OCI-LY7 (cell line): Measurements from ENCODE around the gene CAMK2B.
A peak's percentile ranks its signal among the peaks of the same experiment; 100 is the strongest.

ENCODE experiments used
- CTCF ChIP-seq: fragments of 200-600 bp; sonication (generic); conservative IDR thresholded peaks from 2 replicates; pipeline ENCODE4 v1.5.1; 2014; ENCODE audit warnings: mild to moderate bottlenecking, antibody characterized with exemption, low read length, moderate library complexity, mixed read lengths
- EZH2phosphoT487 ChIP-seq: fragments of 200-600 bp; sonication (generic); IDR thresholded peaks from 2 replicates; pipeline ENCODE4 v1.6.1; 2018; ENCODE audit warnings: low read depth, borderline replicate concordance, mild to moderate bottlenecking, mixed run types, antibody characterized with exemption, low read length, moderate library complexity, mixed read lengths

GRCh38 chr7:44232901-44233715 is 92.3 kb downstream of the CAMK2B start:
- TF ChIP-seq EZH2phosphoT487 (no peak), CTCF (0 out of 2 replicates have a peak, but pooled peaks have one; percentile 13)
